A549 (cell line): ENCODE data around the gene LETM1.

ENCODE experiments used
- CEBPB ChIP-seq, 2 experiments: fragments of >200 bp in 1 of 2; sonication (Bioruptor Twin) in 1 of 2; formaldehyde crosslinking in 1 of 2; IDR thresholded peaks; 2 replicates each; pipeline ENCODE4 v1.6.1; 2012 to 2016
- CTCF ChIP-seq: fragments of >200 bp; sonication (Bioruptor Twin); formaldehyde crosslinking; IDR thresholded peaks from 3 replicates; pipeline ENCODE4 v1.5.1; 2016
- ESRRA ChIP-seq: fragments of 150-350 bp; IDR thresholded peaks from 2 replicates; pipeline ENCODE4 v1.6.1; 2014; ENCODE audit warnings: mild to moderate bottlenecking, low read length, borderline replicate concordance
- FOXS1 ChIP-seq: fragments of 250-450 bp; sonication (Bioruptor Pico); IDR thresholded peaks from 2 replicates; pipeline ENCODE4 v1.5.0; 2020; ENCODE audit warnings: mild to moderate bottlenecking, moderate library complexity
- HMGXB4 ChIP-seq: fragments of 250-450 bp; sonication (Bioruptor Pico); IDR thresholded peaks from 2 replicates; pipeline ENCODE4 v1.5.0; 2021; ENCODE audit warnings: mild to moderate bottlenecking, moderate library complexity, borderline replicate concordance
- MAX ChIP-seq: IDR thresholded peaks from 2 replicates; pipeline ENCODE4 v1.6.1; 2012
- RAD21 ChIP-seq, 2 experiments: fragments of >200 bp in 1 of 2; sonication (Bioruptor Twin) in 1 of 2; formaldehyde crosslinking in 1 of 2; IDR thresholded peaks in 1 of 2; conservative IDR thresholded peaks in 1 of 2; 2 replicates in 1 of 2; 3 replicates in 1 of 2; pipeline ENCODE4 v1.6.1; 2012 to 2018; ENCODE audit warnings: inconsistent platforms in 1 of 2
- SMC3 ChIP-seq: fragments of >200 bp; sonication (Bioruptor Twin); formaldehyde crosslinking; IDR thresholded peaks from 3 replicates; pipeline ENCODE4 v1.6.1; 2018; ENCODE audit warnings: inconsistent platforms
- ZFP36 ChIP-seq: fragments of 450-650 bp; IDR thresholded peaks from 2 replicates; pipeline ENCODE4 v1.6.1; 2014; ENCODE audit warnings: borderline replicate concordance; ENCODE audit not compliant: partially characterized antibody

- no peak for TF ChIP-seq CTCF
- no peak for TF ChIP-seq MAX
- no peak for TF ChIP-seq ZFP36
- TF ChIP-seq SMC3, result no peak
- TF ChIP-seq RAD21 (conservative IDR thresholded peaks at IDR 0.05 in 1 of 2, IDR thresholded peaks at IDR 0.05 in 1 of 2), result no peak
- TF ChIP-seq FOXS1, result no peak
- no peak for TF ChIP-seq ESRRA
- TF ChIP-seq HMGXB4 (CRISPR knock-in tag), result no peak
- no peak for TF ChIP-seq CEBPB (IDR thresholded peaks at IDR 0.05)
Measured at GRCh38 chr4:1895971-1896657, 40.2 kb upstream of the LETM1 start.
